Kidney (tissue), 14 donors: Measurements from ENCODE around the gene RAD51B. TPM values are rescaled to one million over a fixed set of nuclear protein-coding genes. Genes with fewer than 3 reads are reported as not detected.

Experiments
- DNase-seq, 5 donors: peaks; one replicate each; pipeline ENCODE4 v3.0.0-alpha.2; 2013 to 2020
- FAIRE-seq: peaks from 2 replicates; lab custom pipeline; 2012; peaks lifted over from hg19 to GRCh38; lab: Jason Lieb, UNC
- H3K27ac ChIP-seq, 2 donors: one replicate each; pipeline ENCODE4 v1.7.0; 2013; ENCODE audit warnings: low read depth in 2 of 2, low read length in 2 of 2, inconsistent platforms in 1 of 2
- H3K27me3 ChIP-seq: one replicate; pipeline ENCODE4 v1.7.1; 2013; ENCODE audit warnings: low read length, inconsistent platforms; ENCODE audit not compliant: control insufficient read depth, insufficient read depth
- H3K36me3 ChIP-seq, 3 donors: one replicate each; pipeline versions ENCODE4 v1.7.0 to v1.7.1; 2013; ENCODE audit warnings: low read length in 3 of 3, control low read depth in 1 of 3, inconsistent platforms in 1 of 3; ENCODE audit not compliant: insufficient read depth in 3 of 3, control insufficient read depth in 2 of 3
- H3K4me1 ChIP-seq, 3 donors: one replicate each; pipeline versions ENCODE4 v1.7.0 to v1.7.1; 2013; ENCODE audit warnings: low read length in 3 of 3, inconsistent platforms in 1 of 3, low read depth in 1 of 3; ENCODE audit not compliant: control insufficient read depth in 2 of 3, insufficient read depth in 2 of 3
- H3K4me3 ChIP-seq, 3 donors: one replicate each; pipeline versions ENCODE4 v1.7.0 to v1.8.1; 2013; ENCODE audit warnings: low read length in 3 of 3, control low read depth in 1 of 3, inconsistent platforms in 1 of 3
- H3K9ac ChIP-seq, 3 donors: one replicate each; pipeline versions ENCODE4 v1.7.0 to v1.7.1; 2013; ENCODE audit warnings: low read length in 3 of 3, control low read depth in 1 of 3, inconsistent platforms in 1 of 3
- H3K9me3 ChIP-seq, 3 donors: one replicate each; pipeline versions ENCODE4 v1.7.0 to v1.7.1; 2013; ENCODE audit warnings: low read length in 3 of 3, control low read depth in 1 of 3, inconsistent platforms in 1 of 3; ENCODE audit not compliant: control insufficient read depth in 2 of 3, insufficient read depth in 1 of 3
- intact Hi-C: fragments of 100-400 bp; cut with DNase I; formaldehyde crosslinking; loops from one replicate; pipeline ENCODE4 v1.11.1; 2022
- polyA plus RNA-seq: library from polyadenylated mRNA; stranded (reverse); fragments of 350-450 nt; fragmentation: Illumina TruSeq; extraction: RNeasy Lipid Tissue Mini Kit (QIAGEN cat#74804); gene quantifications from one replicate; pipeline ENCODE4 v1.2.3, GENCODE V29; 2014; ENCODE audit warnings: low read depth, low replicate concordance; ENCODE audit not compliant: insufficient read depth
- total RNA-seq: library from RNA; stranded (reverse); fragmentation: NEBNext Ultra II Directional; extraction: Animal tissue kit (Norgen Biotek cat#: 25700); gene quantifications from one replicate; pipeline ENCODE4 v1.2.1, GENCODE V29; 2021
- TF ChIP-seq, protein P1 (sequence below): IDR thresholded peaks from 3 replicates; pipeline ENCODE4 v1.5.1; 2012; ENCODE audit warnings: mild to moderate bottlenecking, moderate library complexity, borderline replicate concordance; ENCODE audit not compliant: insufficient read depth; ENCODE audit errors: extremely low read depth
- donor health status: control.
- donor health status: control.
- donor health status: control.
- donor health status: control.
- donor health status: control.
- donor health status: DM: yes; HTN: yes; CAD: no.
- donor health status: Normal renal cell carcinoma (clear cell type).

Gene RAD51B
- total and polyA plus RNA-seq, 2 donors from 2014 or later = 6.9 to 18.0 TPM

- no peaks in the 10 kb centered on the region for H3K9me3 ChIP-seq
- intact Hi-C loops = loop anchor here (10.0 kb wide), 1 partner anchor 105 kb away; no protein-coding TSS in a partner anchor
- DNase-seq (peak in 2 of 5 donors; percentile 75 to 76), FAIRE-seq (no peak)
- H3K36me3 ChIP-seq = no peaks in the 10 kb centered on the region
- no peaks in the 10 kb centered on the region for H3K27me3 ChIP-seq
- peaks cover 14 to 21% (median 18%) of the 10 kb centered on the region in 3 donors for H3K4me1 ChIP-seq
- H3K9ac ChIP-seq = no peak overlapping the region
- peak overlapping the region in 2 of 3 donors; percentile 37 to 49 for H3K4me3 ChIP-seq
- TF ChIP-seq, protein P1, sequence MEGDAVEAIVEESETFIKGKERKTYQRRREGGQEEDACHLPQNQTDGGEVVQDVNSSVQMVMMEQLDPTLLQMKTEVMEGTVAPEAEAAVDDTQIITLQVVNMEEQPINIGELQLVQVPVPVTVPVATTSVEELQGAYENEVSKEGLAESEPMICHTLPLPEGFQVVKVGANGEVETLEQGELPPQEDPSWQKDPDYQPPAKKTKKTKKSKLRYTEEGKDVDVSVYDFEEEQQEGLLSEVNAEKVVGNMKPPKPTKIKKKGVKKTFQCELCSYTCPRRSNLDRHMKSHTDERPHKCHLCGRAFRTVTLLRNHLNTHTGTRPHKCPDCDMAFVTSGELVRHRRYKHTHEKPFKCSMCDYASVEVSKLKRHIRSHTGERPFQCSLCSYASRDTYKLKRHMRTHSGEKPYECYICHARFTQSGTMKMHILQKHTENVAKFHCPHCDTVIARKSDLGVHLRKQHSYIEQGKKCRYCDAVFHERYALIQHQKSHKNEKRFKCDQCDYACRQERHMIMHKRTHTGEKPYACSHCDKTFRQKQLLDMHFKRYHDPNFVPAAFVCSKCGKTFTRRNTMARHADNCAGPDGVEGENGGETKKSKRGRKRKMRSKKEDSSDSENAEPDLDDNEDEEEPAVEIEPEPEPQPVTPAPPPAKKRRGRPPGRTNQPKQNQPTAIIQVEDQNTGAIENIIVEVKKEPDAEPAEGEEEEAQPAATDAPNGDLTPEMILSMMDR = no peak
- no peak overlapping the region for H3K27ac ChIP-seq
Measured at GRCh38 chr14:68679746-68680467, 860.3 kb downstream of the RAD51B start.

GRCh38 chr14:68680541-68681051 is 861.0 kb downstream of the RAD51B start:
- TF ChIP-seq, protein P1 = no peak
- no peak overlapping the region for H3K4me3 ChIP-seq
- H3K9ac ChIP-seq = no peak overlapping the region
- FAIRE-seq (no peak), DNase-seq (peak in 1 of 5 donors; percentile 75)
- H3K27me3 ChIP-seq = no peaks in the 10 kb centered on the region
- intact Hi-C loops = no loop called here
- H3K4me1 ChIP-seq = peaks cover 14 to 26% (median 23%) of the 10 kb centered on the region in 3 donors
- no peaks in the 10 kb centered on the region for H3K36me3 ChIP-seq
- peak overlapping the region in 1 of 2 donors; percentile 49 for H3K27ac ChIP-seq
- no peaks in the 10 kb centered on the region for H3K9me3 ChIP-seq

DNA sequence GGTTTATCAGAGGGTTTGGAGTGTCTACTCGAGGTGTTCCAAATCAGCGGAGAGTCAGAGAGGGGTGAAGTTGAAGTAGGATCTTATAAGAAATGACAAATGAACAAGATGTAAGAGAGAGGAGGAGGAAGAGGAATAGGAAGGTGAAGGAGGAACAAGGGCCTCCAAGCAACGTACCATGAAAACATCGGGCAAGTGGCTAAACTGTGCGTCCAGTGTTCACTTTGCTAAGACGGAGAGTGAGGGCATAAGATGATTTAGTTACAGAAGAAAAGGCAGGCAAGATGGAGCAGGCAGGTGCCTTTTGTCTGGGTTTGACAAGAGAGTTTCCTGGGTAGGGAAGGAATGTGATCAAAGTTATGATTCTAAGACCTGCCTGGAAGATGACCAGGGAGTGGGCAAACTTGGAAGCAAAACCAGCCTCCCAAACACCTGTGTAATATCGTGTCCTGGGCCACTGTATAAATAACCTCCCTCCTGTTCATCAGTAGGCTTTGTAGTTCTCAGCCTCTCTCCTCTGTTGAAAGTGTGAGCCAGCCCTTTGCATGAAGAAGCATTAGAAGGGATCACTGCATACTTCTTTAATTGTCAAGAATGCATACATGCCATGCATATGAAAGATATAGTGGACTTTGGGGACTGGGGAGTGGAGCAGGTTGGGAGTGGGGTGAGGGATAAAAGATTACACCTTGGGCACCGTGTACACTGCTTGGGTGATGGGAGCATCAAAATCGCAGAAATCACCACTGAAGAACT is 861.9 kb downstream of the RAD51B start:
- no peak for FAIRE-seq
- H3K9ac ChIP-seq = no peak overlapping the region

More for the DNA sequence above, 861.9 kb downstream of the RAD51B start:
- DNase-seq = no peak
- H3K36me3 ChIP-seq = no peaks in the 10 kb centered on the region
- H3K9me3 ChIP-seq = no peaks in the 10 kb centered on the region
- peak overlapping the region in 1 of 2 donors; percentile 49 for H3K27ac ChIP-seq
- TF ChIP-seq, protein P1 = no peak
- no peak overlapping the region for H3K4me3 ChIP-seq
- H3K4me1 ChIP-seq = peaks cover 14 to 26% (median 23%) of the 10 kb centered on the region in 3 donors
- H3K27me3 ChIP-seq = no peaks in the 10 kb centered on the region
- intact Hi-C loops = no loop called here
